ENCODE data around the gene NCAPH2. TPM values are rescaled to one million over a fixed set of nuclear protein-coding genes. Genes with fewer than 3 reads are reported as not detected.
A peak's percentile ranks its signal among the peaks of the same experiment; 100 is the strongest.

The NCAPH2 gene
- total RNA-seq, 2 experiments from 2014 or later, result 105 to 108 TPM

DNA sequence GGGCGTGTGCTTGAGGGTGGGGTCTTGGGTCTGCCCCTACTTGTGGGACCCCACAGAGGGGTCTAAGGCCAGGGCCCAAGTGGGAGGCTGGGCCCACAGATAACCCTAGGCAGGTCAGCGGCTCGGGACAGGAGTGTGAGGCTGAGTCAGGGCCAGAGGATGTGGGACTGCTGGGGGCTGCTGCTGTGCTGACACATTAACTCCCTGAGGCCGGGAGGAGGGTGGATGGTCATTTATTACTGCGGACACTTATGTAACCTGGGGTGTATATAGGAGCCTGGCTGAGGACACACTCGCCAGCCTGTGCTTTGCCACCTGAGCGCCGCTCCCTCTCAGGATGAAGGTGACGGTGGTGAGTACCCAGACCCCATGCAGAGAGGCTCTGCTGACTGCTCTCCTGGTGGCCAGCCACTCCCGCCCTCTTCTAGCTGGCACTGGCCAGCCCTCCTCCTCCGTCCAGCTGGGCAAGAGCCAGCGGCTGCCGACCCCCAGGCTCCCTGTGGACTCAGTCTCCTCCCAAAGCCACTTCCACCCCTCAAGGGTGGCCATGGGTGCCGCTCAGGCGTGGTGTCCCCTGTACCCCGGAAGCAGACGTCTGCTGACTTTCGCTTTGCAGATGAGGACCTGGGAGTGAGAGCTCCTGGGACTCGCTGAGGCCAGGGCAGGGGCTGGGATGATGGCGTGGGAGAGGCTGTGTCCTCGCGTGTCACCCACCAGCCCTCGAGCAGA lies 21.3 kb upstream of the NCAPH2 start, which contains the start of gene MIOX:
Gene MIOX, plus strand, starts transcription at position 299 of the 729 bp plus-strand sequence. Its CDS starts 39 bp downstream, at position 338.
- H3K36me3 Mint-ChIP-seq (ENCODE audit: low read depth), result no peaks in the 10 kb centered on the region
- POLR2A ChIA-PET, result no interaction called here
- no peak for DNase-seq
- CTCF ChIA-PET, result no interaction called here
- H3K4me1 Mint-ChIP-seq, result peaks cover 9% of the 10 kb centered on the region
- H3K4me3 Mint-ChIP-seq, result no peak within 1 kb of the TSS
- H3K9me3 Mint-ChIP-seq, result no peaks in the 10 kb centered on the region
- H3K27ac Mint-ChIP-seq, result no peak within 1 kb of the TSS
- H3K27me3 Mint-ChIP-seq, result peaks cover 1% of the 10 kb centered on the region

DNA sequence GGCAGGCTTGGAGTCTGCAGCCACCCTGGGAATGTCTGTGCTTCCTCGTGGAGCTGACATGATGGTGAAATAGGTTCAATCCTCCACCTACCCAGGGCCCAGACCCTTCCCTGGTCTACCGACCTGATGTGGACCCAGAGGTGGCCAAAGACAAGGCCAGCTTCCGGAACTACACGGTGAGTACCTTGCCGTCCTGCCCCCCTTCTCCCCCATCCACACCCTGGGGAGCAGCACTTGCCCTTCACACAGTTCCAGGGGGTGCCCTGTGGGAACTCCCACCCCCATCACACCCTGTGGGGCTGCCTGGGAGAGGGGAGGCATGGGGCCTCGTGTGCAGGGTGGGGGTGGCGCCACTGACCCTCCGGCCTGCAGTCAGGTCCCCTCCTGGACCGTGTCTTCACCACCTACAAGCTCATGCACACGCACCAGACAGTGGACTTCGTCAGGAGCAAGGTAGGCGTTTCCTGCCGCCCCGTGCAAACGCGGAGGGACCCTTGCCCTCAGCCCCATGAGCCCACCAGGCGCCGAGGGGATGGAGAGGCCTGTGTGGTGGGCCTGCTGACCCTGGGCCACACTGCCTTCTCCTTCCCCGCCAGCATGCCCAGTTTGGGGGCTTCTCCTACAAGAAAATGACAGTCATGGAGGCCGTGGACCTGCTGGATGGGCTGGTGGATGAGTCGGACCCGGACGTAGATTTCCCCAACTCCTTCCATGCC lies 20.6 kb upstream of the NCAPH2 start:
- Mint-ChIP-seq H3K27ac (no peak overlapping the region), H3K27me3 (peaks cover 1% of the 10 kb centered on the region), H3K4me1 (peaks cover 9% of the 10 kb centered on the region), H3K36me3 (ENCODE audit: low read depth) (no peaks in the 10 kb centered on the region), H3K9me3 (no peaks in the 10 kb centered on the region), H3K4me3 (no peak overlapping the region)
- POLR2A ChIA-PET, result no interaction called here
- CTCF ChIA-PET, result no interaction called here
- DNase-seq, result no peak

DNA sequence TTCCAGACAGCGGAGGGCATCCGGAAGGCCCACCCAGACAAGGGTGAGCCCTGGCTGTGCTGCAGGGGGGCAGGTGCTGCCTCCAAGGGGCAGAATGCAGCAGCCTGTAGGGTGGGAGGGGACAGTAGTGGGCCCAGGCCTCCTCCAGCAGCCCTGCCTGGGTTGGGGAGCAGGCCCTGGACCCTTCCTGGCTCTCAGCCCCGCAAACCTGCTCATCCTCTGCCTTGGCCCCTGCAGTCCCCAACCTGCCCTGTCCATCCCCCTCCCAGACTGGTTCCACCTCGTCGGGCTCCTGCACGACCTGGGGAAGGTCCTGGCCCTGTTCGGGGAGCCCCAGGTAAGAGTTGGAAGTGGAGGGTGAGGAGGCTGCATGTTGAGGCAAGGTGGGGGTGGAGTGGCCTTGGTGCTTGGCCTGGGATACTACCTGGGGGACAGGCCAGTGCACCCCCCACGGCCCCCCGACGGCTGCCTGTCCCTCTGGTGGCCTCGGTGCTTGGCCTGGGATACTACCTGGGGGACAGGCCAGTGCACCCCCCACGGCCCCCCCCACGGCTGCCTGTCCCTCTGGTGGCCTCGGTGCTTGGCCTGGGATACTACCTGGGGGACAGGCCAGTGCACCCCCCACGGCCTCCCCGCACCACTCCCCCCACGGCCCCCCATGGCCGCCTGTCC lies 19.9 kb upstream of the NCAPH2 start:
- DNase-seq, result no peak
- ChIA-PET POLR2A (no interaction called here), CTCF (no interaction called here)
- H3K4me3 Mint-ChIP-seq, result no peak overlapping the region
- H3K27me3 Mint-ChIP-seq, result peaks cover 1% of the 10 kb centered on the region
- H3K27ac Mint-ChIP-seq, result no peak overlapping the region
- H3K4me1 Mint-ChIP-seq, result peaks cover 9% of the 10 kb centered on the region
- no peaks in the 10 kb centered on the region for H3K9me3 Mint-ChIP-seq
- H3K36me3 Mint-ChIP-seq (ENCODE audit: low read depth), result no peaks in the 10 kb centered on the region

DNA sequence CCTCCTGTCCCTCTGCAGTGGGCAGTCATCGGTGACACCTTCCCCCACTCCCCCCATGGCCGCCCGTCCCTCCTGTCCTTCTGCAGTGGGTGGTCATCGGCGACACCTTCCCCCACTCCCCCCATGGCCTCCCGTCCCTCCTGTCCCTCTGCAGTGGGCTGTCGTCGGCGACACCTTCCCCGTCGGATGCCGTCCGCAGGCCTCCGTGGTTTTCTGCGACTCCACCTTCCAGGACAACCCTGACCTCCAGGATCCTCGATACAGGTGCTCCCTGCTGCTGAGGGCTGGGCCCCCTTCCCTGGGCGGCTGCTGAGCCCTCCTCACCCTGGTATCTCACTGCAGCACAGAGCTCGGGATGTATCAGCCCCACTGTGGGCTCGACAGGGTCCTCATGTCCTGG lies 19.1 kb upstream of the NCAPH2 start:
- Mint-ChIP-seq H3K27me3 (peaks cover 1% of the 10 kb centered on the region), H3K9me3 (no peaks in the 10 kb centered on the region), H3K4me1 (peaks cover 9% of the 10 kb centered on the region), H3K36me3 (ENCODE audit: low read depth) (no peaks in the 10 kb centered on the region), H3K4me3 (no peak overlapping the region), H3K27ac (no peak overlapping the region)
- POLR2A ChIA-PET, result no interaction called here
- CTCF ChIA-PET, result no interaction called here
- DNase-seq, result no peak

DNA sequence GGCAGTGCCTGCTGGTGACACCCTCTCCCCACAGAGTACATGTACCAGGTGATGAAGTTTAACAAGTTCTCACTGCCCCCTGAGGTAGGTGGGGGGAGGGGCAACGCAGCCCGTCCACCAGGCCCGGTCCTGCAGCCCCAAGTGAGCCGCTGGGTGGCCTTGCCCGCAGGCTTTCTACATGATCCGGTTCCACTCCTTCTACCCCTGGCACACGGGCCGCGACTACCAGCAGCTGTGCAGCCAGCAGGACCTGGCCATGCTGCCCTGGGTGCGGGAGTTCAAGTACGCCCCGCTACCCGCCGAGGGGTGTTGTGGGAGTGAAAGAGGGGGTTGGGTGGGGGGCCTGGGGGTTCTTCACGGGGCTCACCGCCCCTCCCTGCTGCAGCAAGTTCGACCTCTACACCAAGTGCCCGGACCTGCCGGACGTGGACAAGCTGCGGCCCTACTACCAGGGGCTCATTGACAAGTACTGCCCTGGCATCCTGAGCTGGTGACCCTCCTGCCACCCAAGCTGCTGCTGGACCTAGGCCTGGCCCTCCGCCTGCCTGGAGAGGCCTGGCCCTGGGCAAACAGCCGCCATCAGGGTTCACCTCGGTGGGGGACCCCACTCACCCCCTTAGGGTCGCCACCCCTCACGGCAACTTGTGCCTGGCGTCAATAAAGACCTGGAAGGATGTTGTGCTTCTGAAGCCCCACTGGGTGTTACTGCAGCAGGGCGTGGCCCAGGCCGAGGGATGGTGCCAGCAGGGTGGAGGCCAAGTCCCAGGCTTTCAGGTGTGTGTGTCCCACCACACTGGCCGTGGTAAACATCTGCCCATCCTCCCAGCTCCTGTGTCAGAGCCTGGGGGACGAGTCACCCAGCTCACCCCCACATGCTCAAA lies 18.4 kb upstream of the NCAPH2 start:
- Mint-ChIP-seq H3K27ac (no peak overlapping the region), H3K36me3 (ENCODE audit: low read depth) (no peaks in the 10 kb centered on the region), H3K4me3 (no peak overlapping the region), H3K9me3 (no peaks in the 10 kb centered on the region), H3K27me3 (peaks cover 1% of the 10 kb centered on the region), H3K4me1 (peaks cover 9% of the 10 kb centered on the region)
- DNase-seq, result no peak
- ChIA-PET POLR2A (no interaction called here), CTCF (no interaction called here)

DNA sequence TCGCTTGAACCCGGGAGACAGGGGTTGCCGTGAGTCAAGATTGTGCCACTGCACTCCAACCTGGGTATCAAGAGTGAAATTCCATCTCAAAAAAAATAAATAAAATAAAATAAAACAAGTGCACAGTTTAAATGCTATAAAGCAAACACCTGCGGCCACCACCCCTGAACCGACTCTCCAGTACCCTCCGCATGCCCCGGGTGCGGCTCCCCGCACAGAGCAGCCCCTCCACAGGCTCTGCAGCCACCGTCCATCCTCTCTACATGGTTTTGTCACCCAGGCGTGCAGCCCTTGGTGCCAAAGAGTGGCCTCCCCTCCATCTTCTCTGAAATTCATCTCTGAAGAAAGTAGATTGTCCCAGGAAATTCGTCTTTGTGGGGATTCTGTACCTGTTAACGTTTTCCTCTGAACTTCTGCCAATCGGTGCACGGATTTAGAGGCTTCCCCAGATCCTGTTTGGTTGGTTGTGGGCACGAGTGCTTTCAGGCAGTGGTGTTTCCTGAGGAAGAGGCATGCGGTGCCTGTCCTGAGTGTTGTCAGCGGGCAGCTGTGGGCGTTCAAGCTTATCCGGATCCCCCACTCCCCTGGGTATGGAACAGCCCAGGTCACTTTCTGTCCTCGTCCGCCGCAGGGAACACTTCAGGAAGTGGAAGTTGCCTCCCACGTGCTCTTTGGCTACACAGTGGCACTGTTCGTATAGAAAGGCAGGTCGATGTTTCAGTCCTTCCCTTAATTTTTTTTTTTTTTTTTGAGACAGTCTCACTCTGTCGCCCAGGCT lies 17.3 kb upstream of the NCAPH2 start:
- no peak for DNase-seq
- no peak overlapping the region for H3K27ac Mint-ChIP-seq
- no peaks in the 10 kb centered on the region for H3K36me3 Mint-ChIP-seq (ENCODE audit: low read depth)
- no peak overlapping the region for H3K4me3 Mint-ChIP-seq
- ChIA-PET CTCF (interaction anchor here (1.2 kb wide), 1 partner anchor 35 kb away, joined by 4 read pairs; the partner anchor contains the start of gene SCO2), POLR2A (interaction anchor here (1.0 to 1.1 kb wide), 3 partner anchors 8 to 21 kb away, joined by 3 to 4 read pairs (median 3); partner anchors contain the start of gene LMF2)
- H3K4me1 Mint-ChIP-seq, result peaks cover 9% of the 10 kb centered on the region
- peaks cover 1% of the 10 kb centered on the region for H3K27me3 Mint-ChIP-seq
- H3K9me3 Mint-ChIP-seq, result no peaks in the 10 kb centered on the region

DNA sequence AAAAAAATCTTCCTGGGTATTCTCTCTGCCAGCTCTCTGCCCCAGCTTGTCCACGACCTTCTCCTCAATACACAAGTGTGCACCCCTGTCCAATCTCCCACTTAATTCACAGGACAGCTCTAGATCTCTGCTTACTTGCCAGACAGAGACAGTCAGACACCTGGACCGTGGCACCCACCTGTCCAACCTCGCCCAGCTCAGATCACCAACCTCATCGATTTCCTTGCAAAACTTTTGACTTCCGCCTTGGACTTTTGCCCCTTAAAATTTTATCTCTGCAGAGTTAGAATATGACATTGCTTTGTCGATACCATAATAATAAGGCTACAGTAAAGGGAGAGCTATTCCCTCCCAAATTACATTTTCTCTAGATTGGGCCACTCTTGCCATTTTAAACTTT lies 10.9 kb upstream of the NCAPH2 start:
- ChIA-PET POLR2A (interaction anchor here (1.2 to 3.6 kb wide), 4 partner anchors 11 to 41 kb away, joined by 4 to 21 read pairs (median 6); partner anchors contain the start of genes LMF2 and NCAPH2), CTCF (interaction anchor here (0.8 to 3.0 kb wide), 17 partner anchors 9 to 259 kb away, joined by 3 to 13 read pairs (median 5); partner anchors contain the start of genes SCO2 and SYCE3)
- Mint-ChIP-seq H3K9me3 (no peaks in the 10 kb centered on the region), H3K36me3 (ENCODE audit: low read depth) (peaks cover 1% of the 10 kb centered on the region), H3K27me3 (no peaks in the 10 kb centered on the region), H3K4me1 (peaks cover 2% of the 10 kb centered on the region), H3K4me3 (no peak overlapping the region), H3K27ac (no peak overlapping the region)
- DNase-seq, result no peak

DNA sequence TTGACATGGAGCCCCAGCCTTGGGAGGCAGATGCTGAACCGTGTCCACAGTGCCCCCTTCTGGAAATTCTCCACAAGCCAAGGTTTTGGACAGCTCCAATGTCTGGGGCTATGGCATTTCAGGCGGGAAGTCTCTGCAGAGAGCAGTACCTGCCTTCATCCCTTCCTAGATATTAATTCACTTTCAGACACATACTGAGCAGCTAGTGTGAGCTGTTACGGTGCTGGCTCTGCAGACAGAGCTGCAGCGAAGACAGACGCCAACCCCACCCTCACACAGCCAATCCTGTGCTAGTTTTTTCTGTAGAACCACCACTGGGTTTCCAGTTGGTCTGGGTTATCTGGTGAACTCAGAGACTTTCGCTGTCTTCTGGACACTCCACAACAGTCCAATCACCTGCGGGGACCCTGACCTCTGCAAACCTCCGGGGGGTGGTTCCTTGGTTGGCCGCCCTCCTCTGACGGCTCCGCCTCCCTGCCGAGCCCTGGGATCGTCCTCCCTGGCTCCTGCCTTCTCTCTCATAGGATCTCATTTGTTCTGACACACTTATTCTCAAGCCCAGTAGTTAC lies 9.6 kb upstream of the NCAPH2 start:
- H3K4me3 Mint-ChIP-seq, result no peak overlapping the region
- no peak overlapping the region for H3K27ac Mint-ChIP-seq
- no peaks in the 10 kb centered on the region for H3K9me3 Mint-ChIP-seq
- peaks cover 2% of the 10 kb centered on the region for H3K4me1 Mint-ChIP-seq
- ChIA-PET POLR2A (interaction anchor here (0.6 to 3.6 kb wide), 12 partner anchors 8 to 247 kb away, joined by 3 to 21 read pairs (median 4); partner anchors contain the start of genes HDAC10, LMF2 and NCAPH2), CTCF (interaction anchor here (0.9 to 3.0 kb wide), 21 partner anchors 8 to 308 kb away, joined by 3 to 13 read pairs (median 4); partner anchors contain the start of genes LMF2, NCAPH2, SCO2 and SYCE3)
- no peaks in the 10 kb centered on the region for H3K27me3 Mint-ChIP-seq
- H3K36me3 Mint-ChIP-seq (ENCODE audit: low read depth), result peaks cover 2% of the 10 kb centered on the region
- peak; percentile 78 for DNase-seq

DNA sequence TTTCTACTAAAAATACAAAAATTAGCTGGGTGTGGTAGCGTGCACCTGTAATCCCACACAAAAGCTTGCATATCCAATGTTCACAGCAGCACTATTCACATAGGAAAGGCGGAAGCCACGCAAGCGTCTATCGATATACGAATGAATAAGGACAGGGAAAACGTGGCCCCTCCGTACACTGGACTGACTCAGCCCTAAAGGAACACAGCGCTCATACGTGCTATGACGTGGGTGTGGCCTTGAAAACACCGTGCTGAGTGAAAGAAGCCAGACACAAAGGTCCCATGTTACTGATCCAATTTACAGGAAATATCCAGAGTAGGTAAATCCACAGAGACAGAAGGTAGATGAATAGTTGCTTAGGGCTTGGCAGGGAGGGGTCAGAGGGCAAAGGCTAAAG lies 7.6 kb upstream of the NCAPH2 start:
- ChIA-PET CTCF (interaction anchor here (1.2 kb wide), 2 partner anchors 8 to 25 kb away, joined by 3 to 4 read pairs; partner anchors contain the start of gene SCO2), POLR2A (interaction anchor here (0.7 to 1.9 kb wide), 2 partner anchors 15 to 25 kb away, joined by 3 to 9 read pairs; partner anchors contain the start of gene SCO2)
- Mint-ChIP-seq H3K36me3 (ENCODE audit: low read depth) (peaks cover 7% of the 10 kb centered on the region), H3K4me3 (no peak overlapping the region), H3K9me3 (no peaks in the 10 kb centered on the region), H3K27me3 (no peaks in the 10 kb centered on the region), H3K4me1 (peaks cover 2% of the 10 kb centered on the region), H3K27ac (no peak overlapping the region)
- DNase-seq, result no peak

DNA sequence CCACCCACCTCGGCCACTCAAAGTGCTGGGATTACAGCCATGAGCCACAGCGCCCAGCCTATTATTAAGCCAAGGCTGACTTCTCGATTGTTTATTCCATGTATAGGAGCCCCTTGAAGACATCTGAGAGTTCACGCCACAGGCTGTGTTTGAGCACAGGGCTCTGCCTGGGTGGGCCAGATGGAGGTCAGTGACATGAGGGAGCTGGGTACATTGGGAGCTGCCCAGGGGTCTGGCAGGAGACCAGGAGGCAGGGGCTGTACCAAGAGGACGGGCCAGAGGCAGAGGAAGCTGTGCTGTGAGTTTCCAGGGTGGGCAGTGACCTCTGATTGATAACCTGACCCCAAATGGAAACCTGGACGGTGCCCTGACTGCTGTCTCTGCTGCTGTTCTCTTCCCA lies 5.9 kb upstream of the NCAPH2 start:
- POLR2A ChIA-PET, result interaction anchor here (0.8 to 3.2 kb wide), 4 partner anchors 24 to 37 kb away, joined by 3 to 17 read pairs (median 4); partner anchors contain the start of gene SCO2
- no peak overlapping the region for H3K4me3 Mint-ChIP-seq

More for the DNA sequence above, 5.9 kb upstream of the NCAPH2 start:
- CTCF ChIA-PET, result interaction anchor here (0.5 to 1.4 kb wide), 2 partner anchors 23 to 119 kb away, joined by 3 to 5 read pairs; partner anchors contain the start of gene SCO2
- Mint-ChIP-seq H3K9me3 (no peaks in the 10 kb centered on the region), H3K36me3 (ENCODE audit: low read depth) (peaks cover 9% of the 10 kb centered on the region), H3K27me3 (no peaks in the 10 kb centered on the region), H3K27ac (no peak overlapping the region), H3K4me1 (peaks cover 8% of the 10 kb centered on the region)
- DNase-seq, result no peak
